ENCODE measurements around the gene FCHO2.
"Not testable (repeated sequence)": the region's sequence is repeated elsewhere in the genome, so short reads cannot be mapped to it uniquely, and the experiment has no call there.

FCHO2 gene

GRCh38 chr5:72991394-72991793, 35.6 kb downstream of the FCHO2 start:
- TF ChIP-seq YY1 (IDR thresholded peaks at IDR 0.05; ENCODE audit: insufficient read depth, insufficient read length) = no peak
- TF ChIP-seq ZNF274 (IDR thresholded peaks at IDR 0.05; ENCODE audit: low read depth, low read length) = no peak
- TF ChIP-seq SUZ12 (IDR thresholded peaks at IDR 0.05; ENCODE audit: extremely low read depth, insufficient read depth, insufficient read length) = no peak
- H3K4me1 ChIP-seq (ENCODE audit: insufficient read depth, insufficient read length) = no peaks in the 10 kb centered on the region
- H3K9ac ChIP-seq (ENCODE audit: insufficient read length, low read depth) = no peak overlapping the region
- no peak overlapping the region for H3K4me3 ChIP-seq (ENCODE audit: insufficient read length, low read depth)
- H3K9me3 ChIP-seq (ENCODE audit: insufficient read depth, low read length) = no peaks in the 10 kb centered on the region
- no peaks in the 10 kb centered on the region for H3K27me3 ChIP-seq (ENCODE audit: insufficient read depth, insufficient read length)
- DNase-seq (ENCODE audit: low read depth, low spot score) = no peak
- H3K36me3 ChIP-seq (ENCODE audit: insufficient read depth, insufficient read length, low read length) = peaks cover 3% of the 10 kb centered on the region

- no peaks in the 10 kb centered on the region for H3K4me1 ChIP-seq (ENCODE audit: insufficient read depth, insufficient read length)
- TF ChIP-seq ZNF274 (IDR thresholded peaks at IDR 0.05; ENCODE audit: low read depth, low read length) = no peak
- TF ChIP-seq SUZ12 (IDR thresholded peaks at IDR 0.05; ENCODE audit: extremely low read depth, insufficient read depth, insufficient read length) = no peak
- TF ChIP-seq YY1 (IDR thresholded peaks at IDR 0.05; ENCODE audit: insufficient read depth, insufficient read length) = no peak
- H3K27me3 ChIP-seq (ENCODE audit: insufficient read depth, insufficient read length) = no peaks in the 10 kb centered on the region
- H3K9ac ChIP-seq (ENCODE audit: insufficient read length, low read depth) = no peak overlapping the region
- no peak for DNase-seq (ENCODE audit: low read depth, low spot score)
- no peak overlapping the region for H3K4me3 ChIP-seq (ENCODE audit: insufficient read length, low read depth)
- H3K9me3 ChIP-seq (ENCODE audit: insufficient read depth, low read length) = no peaks in the 10 kb centered on the region
- H3K36me3 ChIP-seq (ENCODE audit: insufficient read depth, insufficient read length, low read length) = peaks cover 3% of the 10 kb centered on the region
These were observed 38.7 kb downstream of the FCHO2 start for GRCh38 chr5:72994578-72994977.

GRCh38 chr5:72996632-72997031, 40.8 kb downstream of the FCHO2 start:
- Histone ChIP-seq H3K4me1 (ENCODE audit: insufficient read depth, insufficient read length) (no peaks in the 10 kb centered on the region), H3K9me3 (ENCODE audit: insufficient read depth, low read length) (no peaks in the 10 kb centered on the region), H3K27me3 (ENCODE audit: insufficient read depth, insufficient read length) (no peaks in the 10 kb centered on the region), H3K9ac (ENCODE audit: insufficient read length, low read depth) (no peak overlapping the region), H3K36me3 (ENCODE audit: insufficient read depth, insufficient read length, low read length) (no peaks in the 10 kb centered on the region), H3K4me3 (ENCODE audit: insufficient read length, low read depth) (no peak overlapping the region)
- TF ChIP-seq YY1 (IDR thresholded peaks at IDR 0.05; ENCODE audit: insufficient read depth, insufficient read length) (no peak), ZNF274 (IDR thresholded peaks at IDR 0.05; ENCODE audit: low read depth, low read length) (no peak), SUZ12 (IDR thresholded peaks at IDR 0.05; ENCODE audit: extremely low read depth, insufficient read depth, insufficient read length) (no peak)
- DNase-seq (ENCODE audit: low read depth, low spot score) = no peak

GRCh38 chr5:72999916-73000315, 44.1 kb downstream of the FCHO2 start:
- Histone ChIP-seq H3K27me3 (ENCODE audit: insufficient read depth, insufficient read length) (no peaks in the 10 kb centered on the region), H3K36me3 (ENCODE audit: insufficient read depth, insufficient read length, low read length) (no peaks in the 10 kb centered on the region), H3K9ac (ENCODE audit: insufficient read length, low read depth) (no peak overlapping the region), H3K4me3 (ENCODE audit: insufficient read length, low read depth) (no peak overlapping the region), H3K9me3 (ENCODE audit: insufficient read depth, low read length) (no peaks in the 10 kb centered on the region), H3K4me1 (ENCODE audit: insufficient read depth, insufficient read length) (no peaks in the 10 kb centered on the region)
- no peak for DNase-seq (ENCODE audit: low read depth, low spot score)
- TF ChIP-seq YY1 (IDR thresholded peaks at IDR 0.05; ENCODE audit: insufficient read depth, insufficient read length) = no peak
- no peak for TF ChIP-seq ZNF274 (IDR thresholded peaks at IDR 0.05; ENCODE audit: low read depth, low read length)
- TF ChIP-seq SUZ12 (IDR thresholded peaks at IDR 0.05; ENCODE audit: extremely low read depth, insufficient read depth, insufficient read length) = no peak

GRCh38 chr5:73005886-73006285, 50.0 kb downstream of the FCHO2 start:
- H3K9me3 ChIP-seq (ENCODE audit: insufficient read depth, low read length) = no peaks in the 10 kb centered on the region
- no peaks in the 10 kb centered on the region for H3K36me3 ChIP-seq (ENCODE audit: insufficient read depth, insufficient read length, low read length)
- TF ChIP-seq YY1 (IDR thresholded peaks at IDR 0.05; ENCODE audit: insufficient read depth, insufficient read length) (no peak), SUZ12 (IDR thresholded peaks at IDR 0.05; ENCODE audit: extremely low read depth, insufficient read depth, insufficient read length) (no peak), ZNF274 (IDR thresholded peaks at IDR 0.05; ENCODE audit: low read depth, low read length) (no peak)
- no peak overlapping the region for H3K4me3 ChIP-seq (ENCODE audit: insufficient read length, low read depth)
- no peaks in the 10 kb centered on the region for H3K4me1 ChIP-seq (ENCODE audit: insufficient read depth, insufficient read length)
- H3K27me3 ChIP-seq (ENCODE audit: insufficient read depth, insufficient read length) = no peaks in the 10 kb centered on the region
- H3K9ac ChIP-seq (ENCODE audit: insufficient read length, low read depth) = no peak overlapping the region
- DNase-seq (ENCODE audit: low read depth, low spot score) = no peak

GRCh38 chr5:73007051-73007450, 51.2 kb downstream of the FCHO2 start:
- Histone ChIP-seq H3K9me3 (ENCODE audit: insufficient read depth, low read length) (no peaks in the 10 kb centered on the region), H3K4me3 (ENCODE audit: insufficient read length, low read depth) (no peak overlapping the region), H3K4me1 (ENCODE audit: insufficient read depth, insufficient read length) (no peaks in the 10 kb centered on the region), H3K36me3 (ENCODE audit: insufficient read depth, insufficient read length, low read length) (no peaks in the 10 kb centered on the region), H3K27me3 (ENCODE audit: insufficient read depth, insufficient read length) (no peaks in the 10 kb centered on the region), H3K9ac (ENCODE audit: insufficient read length, low read depth) (no peak overlapping the region)
- no peak for TF ChIP-seq SUZ12 (IDR thresholded peaks at IDR 0.05; ENCODE audit: extremely low read depth, insufficient read depth, insufficient read length)
- DNase-seq (ENCODE audit: low read depth, low spot score) = no peak

- Histone ChIP-seq H3K9ac (ENCODE audit: insufficient read length, low read depth) (no peak overlapping the region), H3K27me3 (ENCODE audit: insufficient read depth, insufficient read length) (no peaks in the 10 kb centered on the region), H3K4me1 (ENCODE audit: insufficient read depth, insufficient read length) (no peaks in the 10 kb centered on the region), H3K4me3 (ENCODE audit: insufficient read length, low read depth) (no peak overlapping the region), H3K36me3 (ENCODE audit: insufficient read depth, insufficient read length, low read length) (no peaks in the 10 kb centered on the region), H3K9me3 (ENCODE audit: insufficient read depth, low read length) (no peaks in the 10 kb centered on the region)
- no peak for DNase-seq (ENCODE audit: low read depth, low spot score)
- TF ChIP-seq SUZ12 (IDR thresholded peaks at IDR 0.05; ENCODE audit: extremely low read depth, insufficient read depth, insufficient read length) (no peak), ZNF274 (IDR thresholded peaks at IDR 0.05; ENCODE audit: low read depth, low read length) (no peak), YY1 (IDR thresholded peaks at IDR 0.05; ENCODE audit: insufficient read depth, insufficient read length) (no peak)
These were observed 53.0 kb downstream of the FCHO2 start for GRCh38 chr5:73008831-73009230.

- not testable (repeated sequence) for H3K9me3 ChIP-seq (ENCODE audit: insufficient read depth, low read length); H3K4me1 ChIP-seq (ENCODE audit: insufficient read depth, insufficient read length); DNase-seq (ENCODE audit: low read depth, low spot score); H3K36me3 ChIP-seq (ENCODE audit: insufficient read depth, insufficient read length, low read length); H3K4me3 ChIP-seq (ENCODE audit: insufficient read length, low read depth); H3K9ac ChIP-seq (ENCODE audit: insufficient read length, low read depth); H3K27me3 ChIP-seq (ENCODE audit: insufficient read depth, insufficient read length)
These were observed 55.8 kb downstream of the FCHO2 start for GRCh38 chr5:73011612-73012011.

Data from NT2/D1 (cell line).